Measurements from ENCODE around the gene TMEM175. TPM values are rescaled to one million over a fixed set of nuclear protein-coding genes. Genes with fewer than 3 reads are reported as not detected.

TMEM175 gene
- total RNA-seq, 1 donor from 2014 or later, result 12.6 TPM

- no peak for DNase-seq
Measured at GRCh38 chr4:1006856-1007255, 74.6 kb downstream of the TMEM175 start.

Other genes starting within 250 kb of the TMEM175 start
- gene SLC49A3, start 243.3 kb upstream of the TMEM175 start, total RNA-seq, result 9.9 and 10.6 TPM in 2 replicates
- 64.3 and 104 TPM in 2 replicates for gene PCGF3, start 226.6 kb upstream of the TMEM175 start, total RNA-seq
- gene CPLX1, start 106.3 kb upstream of the TMEM175 start, total RNA-seq, result 0.09 and 0.34 TPM in 2 replicates
- 76.1 and 93.5 TPM in 2 replicates for gene GAK, start 144 bp upstream of the TMEM175 start, total RNA-seq
- gene DGKQ, start 41.1 kb downstream of the TMEM175 start, total RNA-seq, result 28.2 and 28.9 TPM in 2 replicates
- gene IDUA, start 54.6 kb downstream of the TMEM175 start, total RNA-seq, result 14.1 and 19.6 TPM in 2 replicates
- 0.19 TPM in 1 of 2 replicates, not detected in the other for gene SLC26A1, start 60.9 kb downstream of the TMEM175 start, total RNA-seq
- 12.8 and 20.8 TPM in 2 replicates for gene FGFRL1, start 79.2 kb downstream of the TMEM175 start, total RNA-seq
- gene RNF212, start 181.1 kb downstream of the TMEM175 start, total RNA-seq, result 0.85 and 1.1 TPM in 2 replicates
- 0.65 and 1.5 TPM in 2 replicates for gene SPON2, start 240.1 kb downstream of the TMEM175 start, total RNA-seq